Bronchial epithelial cell (primary cell): ENCODE measurements around the gene SETBP1. TPM values are rescaled to one million over a fixed set of nuclear protein-coding genes. Genes with fewer than 3 reads are reported as not detected.

Experiments used
- DNase-seq: peaks from one replicate; pipeline ENCODE4 v3.0.0-alpha.2; 2010; ENCODE audit warnings: low read depth
- FAIRE-seq: peaks from 2 replicates; lab custom pipeline; 2011; peaks lifted over from hg19 to GRCh38; lab: Jason Lieb, UNC
- H3K27me3 ChIP-seq: 2 replicates; pipeline ENCODE4 v1.5.1; 2011; ENCODE audit warnings: low read length; ENCODE audit not compliant: control insufficient read depth, insufficient read depth
- H3K36me3 ChIP-seq: 2 replicates; pipeline ENCODE4 v1.5.1; 2011; ENCODE audit warnings: low read length; ENCODE audit not compliant: control insufficient read depth, insufficient read depth
- H3K4me3 ChIP-seq: 2 replicates; pipeline ENCODE4 v1.5.1; 2011; ENCODE audit warnings: mild to moderate bottlenecking, low read depth, low read length, control low read depth
- CTCF ChIP-seq: IDR thresholded peaks from 2 replicates; pipeline ENCODE4 v1.5.1; 2011; ENCODE audit warnings: mild to moderate bottlenecking, moderate library complexity, low read length, control low read depth, inconsistent platforms; ENCODE audit not compliant: insufficient read depth, severe bottlenecking
- total RNA-seq: library from RNA; depleted of rRNA; stranded (reverse); fragments of >200 nt; gene quantifications from 2 replicates; pipeline ENCODE4 v1.2.1, GENCODE V29; 2014

The SETBP1 gene
- total RNA-seq, 1 donor from 2014 or later: 1.8 TPM

GRCh38 chr18:44771956-44772917, 91.5 kb downstream of the SETBP1 start:
- H3K4me3 ChIP-seq: no peak overlapping the region
- no peaks in the 10 kb centered on the region for H3K36me3 ChIP-seq
- H3K27me3 ChIP-seq: no peaks in the 10 kb centered on the region
- DNase-seq: no peak
- no peak for FAIRE-seq
- TF ChIP-seq CTCF: no peak

- no peak overlapping the region for H3K4me3 ChIP-seq
- H3K36me3 ChIP-seq: no peaks in the 10 kb centered on the region
- no peak for DNase-seq
- FAIRE-seq: no peak
- H3K27me3 ChIP-seq: no peaks in the 10 kb centered on the region
- no peak for TF ChIP-seq CTCF
Measured at GRCh38 chr18:44773640-44774155, 93.0 kb downstream of the SETBP1 start.

GRCh38 chr18:44774191-44774590, 93.5 kb downstream of the SETBP1 start:
- no peak for TF ChIP-seq CTCF
- Histone ChIP-seq H3K27me3 (no peaks in the 10 kb centered on the region), H3K4me3 (no peak overlapping the region), H3K36me3 (no peaks in the 10 kb centered on the region)
- DNase-seq (no peak), FAIRE-seq (no peak)

GRCh38 chr18:44777457-44778192, 96.9 kb downstream of the SETBP1 start:
- H3K27me3 ChIP-seq: no peaks in the 10 kb centered on the region
- no peaks in the 10 kb centered on the region for H3K36me3 ChIP-seq
- H3K4me3 ChIP-seq: no peak overlapping the region
- DNase-seq (no peak), FAIRE-seq (no peak)
- no peak for TF ChIP-seq CTCF

GRCh38 chr18:44778788-44779187, 98.1 kb downstream of the SETBP1 start:
- Histone ChIP-seq H3K27me3 (no peaks in the 10 kb centered on the region), H3K4me3 (no peak overlapping the region), H3K36me3 (no peaks in the 10 kb centered on the region)
- no peak for DNase-seq
- no peak for FAIRE-seq
- TF ChIP-seq CTCF: no peak
